ENCODE results near the gene G6PC3.
"Not testable (repeated sequence)": the region's sequence is repeated elsewhere in the genome, so short reads cannot be mapped to it uniquely, and the experiment has no call there.

The G6PC3 gene

GRCh38 chr17:44110011-44110686, 39.6 kb downstream of the G6PC3 start:
- DNase-seq = no peak

GRCh38 chr17:44110823-44111633, 40.5 kb downstream of the G6PC3 start:
- DNase-seq = peak; percentile 95

- DNase-seq = no peak
Measured at GRCh38 chr17:44111777-44112176, 41.2 kb downstream of the G6PC3 start.

GRCh38 chr17:44112284-44113280, 42.0 kb downstream of the G6PC3 start:
- DNase-seq = no peak

- no peak for DNase-seq
Measured at GRCh38 chr17:44113382-44113781, 42.8 kb downstream of the G6PC3 start.

GRCh38 chr17:44113868-44114840, 43.6 kb downstream of the G6PC3 start:
- no peak for DNase-seq

GRCh38 chr17:44115585-44116415, 45.3 kb downstream of the G6PC3 start:
- peak; percentile 12 for DNase-seq

GRCh38 chr17:44117351-44117750, 46.8 kb downstream of the G6PC3 start:
- no peak for DNase-seq

GRCh38 chr17:44118427-44119050, 48.0 kb downstream of the G6PC3 start:
- no peak for DNase-seq

- no peak for DNase-seq
Measured at GRCh38 chr17:44119062-44119461, 48.5 kb downstream of the G6PC3 start.

GRCh38 chr17:44119798-44120197, 49.3 kb downstream of the G6PC3 start:
- DNase-seq = no peak

GRCh38 chr17:44120281-44120680, 49.7 kb downstream of the G6PC3 start:
- not testable (repeated sequence) for DNase-seq

- DNase-seq = no peak
Measured at GRCh38 chr17:44120851-44121605, 50.5 kb downstream of the G6PC3 start.

GRCh38 chr17:44121997-44122815, 51.7 kb downstream of the G6PC3 start:
- no peak for DNase-seq

- DNase-seq = no peak
Measured at GRCh38 chr17:44122816-44123355, 52.4 kb downstream of the G6PC3 start.

- peak; percentile 92 for DNase-seq
Measured at GRCh38 chr17:44123356-44124117, 53.0 kb downstream of the G6PC3 start, which contains the start of gene HDAC5. Gene HDAC5 (minus strand): TSS chr17:44123641. CDS start chr17:44117515, 6,126 bp downstream.

GRCh38 chr17:44124118-44124438, 53.5 kb downstream of the G6PC3 start:
- DNase-seq = no peak

Data from NCI-H146 (cell line).